Vagina (tissue), 2 donors: Measurements from ENCODE around the gene ARHGEF17. TPM values are rescaled to one million over a fixed set of nuclear protein-coding genes. Genes with fewer than 3 reads are reported as not detected.

Experiments
- DNase-seq, 2 donors: peaks; one replicate each; pipeline ENCODE4 v3.0.0-alpha.2; 2017; ENCODE audit errors: extremely low spot score in 2 of 2
- H3K27ac ChIP-seq: fragments of 200-600 bp; sonication (generic); one replicate; pipeline ENCODE4 v1.5.1; 2019
- H3K27me3 ChIP-seq: fragments of 200-600 bp; sonication (generic); one replicate; pipeline ENCODE4 v1.5.1; 2019
- H3K36me3 ChIP-seq, 2 donors: fragments of 200-600 bp; sonication (generic); one replicate each; pipeline ENCODE4 v1.5.1; 2017 to 2019
- H3K4me1 ChIP-seq: fragments of 200-600 bp; sonication (generic); one replicate; pipeline ENCODE4 v1.5.1; 2019
- H3K4me3 ChIP-seq, 2 donors: fragments of 200-600 bp; sonication (generic); 1 replicate in 1 of 2; 2 replicates in 1 of 2; pipeline ENCODE4 v1.5.1; 2016 to 2019
- H3K9me3 ChIP-seq: fragments of 200-600 bp; sonication (generic); one replicate; pipeline ENCODE4 v1.5.1; 2019
- CTCF ChIP-seq, 3 experiments: fragments of 450-650 bp in 2 of 3; fragments of 200-600 bp in 1 of 3; sonication (generic) in 1 of 3; IDR thresholded peaks; one replicate each; pipeline ENCODE4 v1.5.1; 2017 to 2019; ENCODE audit warnings: antibody characterized with exemption in 3 of 3, mild to moderate bottlenecking in 2 of 3, moderate library complexity in 2 of 3
- POLR2A ChIP-seq, 2 donors: fragments of 450-650 bp; IDR thresholded peaks; one replicate each; pipeline ENCODE4 v1.6.1; 2017; ENCODE audit warnings: antibody characterized with exemption in 2 of 2, mild to moderate bottlenecking in 2 of 2, moderate library complexity in 2 of 2
- POLR2AphosphoS5 ChIP-seq, 2 donors: sonication (generic); formaldehyde crosslinking; IDR thresholded peaks; one replicate each; pipeline ENCODE4 v1.9.0; 2017; ENCODE audit warnings: antibody characterized with exemption in 2 of 2, mild to moderate bottlenecking in 2 of 2, low read depth in 1 of 2; ENCODE audit not compliant: insufficient read depth in 1 of 2
- intact Hi-C: fragments of 100-400 bp; cut with DNase I; formaldehyde crosslinking; loops from one replicate; pipeline ENCODE4 v1.15.1; 2023
- total RNA-seq: library from RNA; depleted of rRNA; stranded (reverse); fragments of >200 nt; gene quantifications from one replicate; pipeline ENCODE4 v1.2.3, GENCODE V29; 2016

The ARHGEF17 gene
- total RNA-seq, 1 donor from 2014 or later = 32.9 TPM

GRCh38 chr11:73400293-73400692 is 92.2 kb downstream of the ARHGEF17 start:
- H3K9me3 ChIP-seq = no peaks in the 10 kb centered on the region
- DNase-seq = no peak
- intact Hi-C loops = no loop called here
- H3K27ac ChIP-seq = no peak overlapping the region
- no peak overlapping the region for H3K4me3 ChIP-seq
- H3K27me3 ChIP-seq = no peaks in the 10 kb centered on the region
- H3K4me1 ChIP-seq = no peaks in the 10 kb centered on the region
- TF ChIP-seq POLR2A (IDR thresholded peaks at IDR 0.05) = no peak
- TF ChIP-seq CTCF (IDR thresholded peaks at IDR 0.05) = no peak
- no peak for TF ChIP-seq POLR2AphosphoS5 (IDR thresholded peaks at IDR 0.05; ENCODE audit: insufficient read depth in 1 of 2, low read depth in 1 of 2)
- H3K36me3 ChIP-seq = no peaks in the 10 kb centered on the region

- TF ChIP-seq POLR2A (IDR thresholded peaks at IDR 0.05) (no peak), POLR2AphosphoS5 (IDR thresholded peaks at IDR 0.05; ENCODE audit: insufficient read depth in 1 of 2, low read depth in 1 of 2) (no peak)
- Histone ChIP-seq H3K27me3 (no peaks in the 10 kb centered on the region), H3K36me3 (no peaks in the 10 kb centered on the region), H3K4me3 (no peak overlapping the region), H3K27ac (no peak overlapping the region), H3K9me3 (no peaks in the 10 kb centered on the region), H3K4me1 (no peaks in the 10 kb centered on the region)
- no peak for DNase-seq
- intact Hi-C loops = no loop called here
Observed at GRCh38 chr11:73401217-73401923, 93.3 kb downstream of the ARHGEF17 start.

- intact Hi-C loops = no loop called here
- no peak overlapping the region for H3K4me3 ChIP-seq
- H3K9me3 ChIP-seq = no peaks in the 10 kb centered on the region
- H3K27ac ChIP-seq = no peak overlapping the region
- TF ChIP-seq CTCF (IDR thresholded peaks at IDR 0.05) = no peak
- no peak for TF ChIP-seq POLR2AphosphoS5 (IDR thresholded peaks at IDR 0.05; ENCODE audit: insufficient read depth in 1 of 2, low read depth in 1 of 2)
- no peak for TF ChIP-seq POLR2A (IDR thresholded peaks at IDR 0.05)
- H3K36me3 ChIP-seq = no peaks in the 10 kb centered on the region
- no peaks in the 10 kb centered on the region for H3K27me3 ChIP-seq
- no peak for DNase-seq
- H3K4me1 ChIP-seq = no peaks in the 10 kb centered on the region
Observed at GRCh38 chr11:73401924-73402833, 94.1 kb downstream of the ARHGEF17 start.

GRCh38 chr11:73402834-73403185 is 94.7 kb downstream of the ARHGEF17 start:
- Histone ChIP-seq H3K4me3 (no peak overlapping the region), H3K4me1 (no peaks in the 10 kb centered on the region), H3K9me3 (no peaks in the 10 kb centered on the region), H3K27me3 (no peaks in the 10 kb centered on the region), H3K27ac (no peak overlapping the region), H3K36me3 (no peaks in the 10 kb centered on the region)
- TF ChIP-seq POLR2AphosphoS5 (IDR thresholded peaks at IDR 0.05; ENCODE audit: insufficient read depth in 1 of 2, low read depth in 1 of 2) = no peak
- no peak for TF ChIP-seq POLR2A (IDR thresholded peaks at IDR 0.05)
- no peak for TF ChIP-seq CTCF (IDR thresholded peaks at IDR 0.05)
- DNase-seq = no peak
- intact Hi-C loops = no loop called here

GRCh38 chr11:73403541-73403940 is 95.5 kb downstream of the ARHGEF17 start:
- DNase-seq = no peak
- Histone ChIP-seq H3K27me3 (no peaks in the 10 kb centered on the region), H3K4me1 (no peaks in the 10 kb centered on the region), H3K36me3 (no peaks in the 10 kb centered on the region), H3K9me3 (no peaks in the 10 kb centered on the region), H3K27ac (no peak overlapping the region), H3K4me3 (no peak overlapping the region)
- intact Hi-C loops = no loop called here
- TF ChIP-seq POLR2AphosphoS5 (IDR thresholded peaks at IDR 0.05; ENCODE audit: insufficient read depth in 1 of 2, low read depth in 1 of 2) = no peak
- TF ChIP-seq POLR2A (IDR thresholded peaks at IDR 0.05) = no peak
- no peak for TF ChIP-seq CTCF (IDR thresholded peaks at IDR 0.05)
